Esophagus (tissue), 2 donors: ENCODE measurements around the gene ABHD6. TPM values are rescaled to one million over a fixed set of nuclear protein-coding genes. Genes with fewer than 3 reads are reported as not detected.
"Not testable (repeated sequence)": the region's sequence is repeated elsewhere in the genome, so short reads cannot be mapped to it uniquely, and the experiment has no call there.

Experiments used
- H3K27ac ChIP-seq, 2 donors: one replicate each; pipeline ENCODE4 v1.5.1; 2013; ENCODE audit warnings: low read depth in 2 of 2, mild to moderate bottlenecking in 2 of 2, inconsistent platforms in 1 of 2, low read length in 1 of 2, moderate library complexity in 1 of 2
- H3K27me3 ChIP-seq, 2 donors: one replicate each; pipeline ENCODE4 v1.6.1; 2013; ENCODE audit warnings: low read length in 2 of 2, control low read depth in 1 of 2, mild to moderate bottlenecking in 1 of 2; ENCODE audit not compliant: insufficient read depth in 2 of 2, control insufficient read depth in 1 of 2
- H3K36me3 ChIP-seq, 2 donors: one replicate each; pipeline ENCODE4 v1.6.1; 2013; ENCODE audit warnings: low read length in 1 of 2; ENCODE audit not compliant: control insufficient read depth in 2 of 2, insufficient read depth in 2 of 2
- H3K4me1 ChIP-seq, 2 donors: one replicate each; pipeline ENCODE4 v1.6.1; 2013; ENCODE audit warnings: low read length in 1 of 2; ENCODE audit not compliant: control insufficient read depth in 2 of 2, insufficient read depth in 2 of 2
- H3K4me3 ChIP-seq, 2 donors: one replicate each; pipeline ENCODE4 v1.5.1; 2013; ENCODE audit warnings: low read length in 2 of 2, mild to moderate bottlenecking in 2 of 2, low read depth in 1 of 2, moderate library complexity in 1 of 2
- H3K9me3 ChIP-seq, 2 donors: one replicate each; pipeline ENCODE4 v1.6.1; 2013; ENCODE audit warnings: mild to moderate bottlenecking in 2 of 2, low read depth in 1 of 2, low read length in 1 of 2, moderate library complexity in 1 of 2; ENCODE audit not compliant: control insufficient read depth in 2 of 2, insufficient read depth in 1 of 2
- WGBS, 2 donors: extraction: QIAGEN DNeasy Blood & Tissue Kit; methylation state at CpG; one replicate each; pipeline ENCODE4 v1.1.7; 2013; 5-methylcytosine and 5-hydroxymethylcytosine counted together
- polyA plus RNA-seq, 2 donors: library from polyadenylated mRNA; stranded (reverse); fragments of 200-250 nt; gene quantifications; one replicate each; pipeline ENCODE4 v1.2.3, GENCODE V29; 2013
- donor health status: healthy with polysubstance abuse.
- donor health status: Bipolar disorder and iron deficiency.

The ABHD6 gene
- polyA plus RNA-seq, 2 donors = 4.3 to 5.6 TPM

DNA sequence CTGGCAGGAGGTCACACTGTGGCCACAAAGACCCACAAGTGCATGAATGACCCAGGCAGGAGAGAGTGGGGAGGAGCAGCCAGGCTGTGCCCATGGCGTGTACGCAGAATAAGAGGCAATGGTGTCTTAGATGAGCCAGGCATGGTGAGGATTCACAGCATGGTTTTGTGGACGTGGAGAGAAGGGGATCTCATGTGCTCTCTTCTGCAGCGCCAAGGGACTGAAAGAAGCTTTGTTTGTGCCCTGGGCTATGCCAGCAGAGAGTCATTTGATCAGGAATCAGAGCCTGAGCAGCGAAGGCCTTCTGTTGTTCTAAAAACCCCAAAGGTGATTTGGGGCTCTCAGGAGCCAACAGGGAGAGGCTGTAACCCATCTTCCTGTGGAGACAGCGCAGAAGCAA lies 49.8 kb downstream of the ABHD6 start:
- WGBS, 2 donors = 92 to 94% methylated on average over 6 of the region's 6 CpGs
- Histone ChIP-seq H3K27me3 (no peaks in the 10 kb centered on the region), H3K9me3 (no peaks in the 10 kb centered on the region), H3K4me1 (no peaks in the 10 kb centered on the region), H3K36me3 (peaks cover 4 to 14% of the 10 kb centered on the region in 2 donors), H3K27ac (no peak overlapping the region), H3K4me3 (no peak overlapping the region)

DNA sequence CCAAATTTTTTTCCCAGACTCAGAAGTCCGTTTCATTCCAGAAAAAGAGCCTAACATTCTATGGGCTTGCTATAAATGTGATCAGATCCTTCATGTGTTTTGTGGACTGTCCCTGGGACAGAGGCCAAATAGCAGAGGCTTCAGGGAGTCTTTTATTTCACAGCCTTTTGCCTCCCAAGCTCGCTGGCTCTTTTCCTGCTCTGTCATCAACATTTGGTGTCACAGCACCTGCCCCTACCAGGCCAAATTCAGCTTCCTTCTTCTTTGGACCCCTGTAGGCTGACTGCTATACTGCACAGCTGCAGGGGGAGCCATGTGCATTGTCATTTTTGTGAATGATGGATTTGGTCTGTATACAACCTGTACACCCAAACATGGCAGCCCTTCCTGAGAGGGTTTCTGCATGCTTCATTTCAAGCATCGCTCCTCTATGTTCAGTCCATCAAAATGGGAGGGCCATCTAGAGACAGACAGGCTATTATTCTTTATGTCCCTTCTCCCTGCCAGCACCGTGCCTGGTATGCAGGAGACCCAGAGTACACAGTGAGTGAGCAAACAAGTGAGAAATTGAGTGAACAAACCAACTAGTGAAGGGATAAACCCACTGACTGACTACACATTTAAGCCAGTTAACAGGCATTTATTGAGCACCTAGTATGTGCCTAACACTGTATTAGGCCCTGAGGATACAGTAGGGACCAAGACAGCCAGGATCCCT lies 50.6 kb downstream of the ABHD6 start:
- no peak overlapping the region for H3K27ac ChIP-seq
- H3K9me3 ChIP-seq = no peaks in the 10 kb centered on the region
- no peaks in the 10 kb centered on the region for H3K4me1 ChIP-seq
- no peak overlapping the region for H3K4me3 ChIP-seq
- WGBS, 2 donors = 80 to 82% methylated on average over 4 of the region's 4 CpGs
- H3K27me3 ChIP-seq = no peaks in the 10 kb centered on the region
- H3K36me3 ChIP-seq = peaks cover 4 to 9% of the 10 kb centered on the region in 2 donors

DNA sequence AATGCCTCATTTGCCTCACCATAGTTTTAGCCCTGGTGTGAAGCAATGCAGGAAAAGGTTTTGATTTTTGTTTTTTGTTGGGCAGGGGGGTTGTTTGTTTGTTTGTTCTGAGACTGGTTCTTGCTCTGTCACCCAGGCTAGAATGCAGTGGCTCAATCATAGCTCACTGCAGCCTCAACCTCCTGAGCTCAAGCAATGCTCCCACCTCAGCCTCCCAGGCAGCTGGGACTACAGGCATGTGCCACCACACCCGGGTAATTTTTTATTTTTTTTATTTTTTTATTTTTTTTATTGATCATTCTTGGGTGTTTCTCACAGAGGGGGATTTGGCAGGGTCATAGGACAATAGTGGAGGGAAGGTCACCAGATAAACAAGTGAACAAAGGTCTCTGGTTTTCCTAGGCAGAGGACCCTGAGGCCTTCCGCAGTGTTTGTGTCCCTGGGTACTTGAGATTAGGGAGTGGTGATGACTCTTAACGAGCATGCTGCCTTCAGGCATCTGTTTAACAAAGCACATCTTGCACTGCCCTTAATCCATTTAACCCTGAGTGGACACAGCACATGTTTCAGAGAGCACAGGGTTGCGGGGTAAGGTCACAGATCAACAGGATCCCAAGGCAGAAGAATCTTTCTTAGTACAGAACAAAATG lies 51.5 kb downstream of the ABHD6 start:
- 91 to 95% methylated on average over 3 of the region's 4 CpGs for WGBS, 2 donors
- not testable (repeated sequence) for H3K4me1 ChIP-seq, H3K4me3 ChIP-seq, H3K36me3 ChIP-seq, H3K27ac ChIP-seq, H3K9me3 ChIP-seq, H3K27me3 ChIP-seq

DNA sequence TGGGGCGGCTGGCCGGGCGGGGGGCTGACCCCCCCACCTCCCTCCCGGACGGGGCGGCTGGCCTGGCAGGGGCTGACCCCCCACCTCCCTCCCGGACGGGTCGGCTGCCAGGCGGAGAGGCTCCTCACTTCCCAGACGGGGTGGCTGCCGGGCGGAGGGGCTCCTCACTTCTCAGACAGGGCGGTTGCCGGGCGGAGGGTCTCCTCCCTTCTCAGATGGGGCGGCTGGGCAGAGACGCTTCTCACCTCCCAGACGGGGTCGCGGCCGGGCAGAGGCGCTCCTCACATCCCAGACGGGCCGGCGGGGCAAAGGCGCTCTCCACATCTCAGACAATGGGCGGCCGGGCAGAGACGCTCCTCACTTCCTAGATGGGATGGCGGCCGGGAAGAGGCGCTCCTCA lies 52.9 kb downstream of the ABHD6 start:
- H3K4me1 ChIP-seq, H3K4me3 ChIP-seq, H3K9me3 ChIP-seq, H3K27ac ChIP-seq, H3K27me3 ChIP-seq, H3K36me3 ChIP-seq: not testable (repeated sequence)
- 97% methylated on average over 33 of the region's 33 CpGs; no CpG with 5 or more reads in 1 of the 2 donors for WGBS, 2 donors

DNA sequence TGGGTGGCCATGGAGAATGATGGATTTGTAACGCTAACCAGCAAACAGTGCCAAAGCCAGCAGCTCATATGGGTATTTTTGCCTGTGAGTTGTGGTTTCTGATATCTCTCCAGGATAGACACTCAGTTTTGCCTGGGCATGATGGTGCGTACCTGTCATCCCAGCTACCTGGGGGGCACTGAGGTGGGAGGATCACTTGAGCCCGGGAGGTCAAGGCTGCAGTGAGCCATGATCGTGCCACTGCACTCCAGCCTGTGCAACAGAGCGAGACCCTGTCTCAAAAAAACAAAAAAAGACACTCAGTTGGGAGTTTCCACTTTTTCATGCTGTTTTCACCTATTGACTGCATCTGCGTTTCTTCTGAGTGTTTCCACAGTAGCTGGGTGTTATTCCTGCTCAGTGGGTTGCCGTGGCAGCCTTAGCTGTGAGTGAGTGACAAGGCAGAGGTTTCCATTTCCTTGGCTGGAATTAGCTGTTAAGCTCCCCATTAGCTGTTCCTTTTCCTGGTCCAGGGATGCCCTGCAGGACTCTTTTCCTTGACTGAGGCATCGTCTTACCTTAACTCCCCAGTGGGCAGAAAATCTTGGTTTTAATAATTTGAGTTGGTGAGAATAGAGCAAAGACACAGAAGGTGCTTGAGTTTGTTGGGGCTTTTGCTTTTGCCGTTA lies 54.2 kb downstream of the ABHD6 start:
- 80 to 83% methylated on average over 9 of the region's 9 CpGs for whole genome bisulfite sequencing, 2 donors
- peaks cover 0 to 4% of the 10 kb centered on the region in 2 donors for H3K36me3 ChIP-seq
- H3K9me3 ChIP-seq = no peaks in the 10 kb centered on the region
- H3K27me3 ChIP-seq = no peaks in the 10 kb centered on the region
- H3K27ac ChIP-seq = no peak overlapping the region
- H3K4me1 ChIP-seq = no peaks in the 10 kb centered on the region
- H3K4me3 ChIP-seq = no peak overlapping the region

DNA sequence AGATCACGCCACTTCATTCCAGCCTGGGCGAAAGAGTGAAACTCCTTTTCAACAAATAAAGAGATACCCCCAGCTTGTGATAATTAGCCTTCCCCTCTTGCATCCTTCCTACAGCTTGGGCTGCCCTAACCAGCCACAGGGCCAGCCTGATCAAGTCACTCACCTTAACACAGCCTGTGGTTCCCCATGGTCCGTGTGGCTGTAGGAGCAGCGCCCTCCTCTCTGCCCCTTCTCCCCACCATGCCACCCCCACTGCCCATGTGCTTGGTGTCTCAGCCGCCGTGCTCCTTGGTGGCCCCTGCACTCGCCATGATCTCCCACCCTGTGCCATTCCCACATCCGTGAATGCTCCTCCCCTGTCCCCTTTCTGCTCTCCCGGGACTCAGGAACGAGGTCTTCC lies 55.3 kb downstream of the ABHD6 start:
- Histone ChIP-seq H3K27ac (no peak overlapping the region), H3K27me3 (no peaks in the 10 kb centered on the region), H3K36me3 (no peaks in the 10 kb centered on the region), H3K4me3 (no peak overlapping the region), H3K9me3 (no peaks in the 10 kb centered on the region), H3K4me1 (no peaks in the 10 kb centered on the region)
- WGBS, 2 donors = 90 to 93% methylated on average over 10 of the region's 10 CpGs

DNA sequence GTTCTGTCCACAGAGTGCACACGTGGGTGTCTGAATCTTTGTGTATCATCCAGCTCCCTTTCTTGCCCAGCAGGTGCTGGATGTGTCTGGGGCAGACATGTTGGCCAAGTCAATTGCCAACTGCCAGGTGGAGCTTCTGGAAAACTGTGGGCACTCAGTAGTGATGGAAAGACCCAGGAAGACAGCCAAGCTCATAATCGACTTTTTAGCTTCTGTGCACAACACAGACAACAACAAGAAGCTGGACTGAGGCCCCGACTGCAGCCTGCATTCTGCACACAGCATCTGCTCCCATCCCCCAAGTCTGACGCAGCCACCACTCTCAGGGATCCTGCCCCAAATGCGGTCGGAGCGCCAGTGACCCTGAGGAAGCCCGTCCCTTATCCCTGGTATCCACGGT lies 55.9 kb downstream of the ABHD6 start:
- no peak overlapping the region for H3K27ac ChIP-seq
- 75 to 78% methylated on average over 9 of the region's 9 CpGs for WGBS, 2 donors
- H3K9me3 ChIP-seq = no peaks in the 10 kb centered on the region
- H3K4me3 ChIP-seq = no peak overlapping the region
- H3K4me1 ChIP-seq = no peaks in the 10 kb centered on the region
- no peaks in the 10 kb centered on the region for H3K27me3 ChIP-seq
- no peaks in the 10 kb centered on the region for H3K36me3 ChIP-seq

DNA sequence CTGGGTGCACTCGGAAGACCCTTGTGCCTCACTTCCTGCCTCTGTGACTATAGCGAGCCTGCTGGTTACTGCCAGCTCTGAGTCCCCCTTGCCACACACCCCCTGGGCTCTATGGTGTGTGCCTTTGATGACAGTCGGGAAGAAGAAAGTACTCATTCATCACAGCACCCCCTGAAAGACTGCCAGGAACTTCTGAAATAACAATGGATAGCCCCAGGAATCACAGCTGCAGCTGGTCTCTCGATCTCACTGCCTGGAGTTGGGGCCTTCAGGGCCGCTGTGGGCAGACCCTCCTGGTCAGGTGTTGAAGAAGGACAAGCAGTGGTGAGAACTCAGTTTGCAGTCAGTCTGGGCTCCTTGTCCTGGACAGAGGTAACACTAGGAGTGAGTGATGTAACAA lies 58.7 kb downstream of the ABHD6 start:
- Histone ChIP-seq H3K9me3 (no peaks in the 10 kb centered on the region), H3K27ac (no peak overlapping the region)
- WGBS, 2 donors = 39 to 50% methylated on average over 5 of the region's 5 CpGs

DNA sequence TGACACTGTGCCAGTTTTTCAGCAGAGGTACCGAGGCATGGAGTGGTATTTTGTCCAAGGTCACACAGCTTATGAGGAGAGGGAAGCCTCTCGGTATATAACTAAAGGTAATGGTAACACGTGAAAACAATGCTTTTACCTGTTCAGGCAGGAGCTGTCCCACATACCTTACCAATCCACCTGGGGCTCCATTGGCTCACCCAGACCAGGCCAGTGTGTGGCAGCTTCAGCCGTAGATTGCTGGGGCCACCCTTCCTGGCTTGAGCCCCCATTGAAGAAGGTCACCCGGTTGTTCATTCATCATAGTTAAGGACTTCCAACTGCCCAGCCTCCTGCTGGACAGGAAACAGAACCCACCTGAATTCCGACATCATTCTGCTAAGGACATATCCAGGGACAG lies 59.3 kb downstream of the ABHD6 start:
- Histone ChIP-seq H3K36me3 (no peaks in the 10 kb centered on the region), H3K27ac (no peak overlapping the region), H3K4me1 (no peaks in the 10 kb centered on the region), H3K4me3 (no peak overlapping the region), H3K27me3 (no peaks in the 10 kb centered on the region), H3K9me3 (no peaks in the 10 kb centered on the region)
- 47 to 50% methylated on average over 6 of the region's 6 CpGs for WGBS, 2 donors

More for the DNA sequence above, 58.7 kb downstream of the ABHD6 start:
- no peaks in the 10 kb centered on the region for H3K36me3 ChIP-seq
- H3K4me1 ChIP-seq = no peaks in the 10 kb centered on the region
- no peak overlapping the region for H3K4me3 ChIP-seq
- H3K27me3 ChIP-seq = no peaks in the 10 kb centered on the region
